Left lobe of liver (tissue), 2 donors: ENCODE results near the gene HSPD1. TPM values are rescaled to one million over a fixed set of nuclear protein-coding genes. Genes with fewer than 3 reads are reported as not detected.

Experiments used
- ATAC-seq: fragments of 200-7000 bp; cut with Tn5 transposase; one replicate; pipeline ENCODE4 v1.9.1; 2020; ENCODE audit warnings: mild to moderate bottlenecking, moderate library complexity
- DNase-seq: peaks from one replicate; pipeline ENCODE4 v3.0.0-alpha.2; 2020; ENCODE audit warnings: low spot score
- total RNA-seq: library from RNA; stranded (reverse); gene quantifications from one replicate; pipeline ENCODE4 v1.2.1, GENCODE V29; 2021
- donor health status: DM: no; HTN: no; CAD: no; lungs with moderate emphysema.
- donor health status: DM: no; HTN: yes; CAD: no.

The HSPD1 gene
- total RNA-seq: 239 TPM

DNA sequence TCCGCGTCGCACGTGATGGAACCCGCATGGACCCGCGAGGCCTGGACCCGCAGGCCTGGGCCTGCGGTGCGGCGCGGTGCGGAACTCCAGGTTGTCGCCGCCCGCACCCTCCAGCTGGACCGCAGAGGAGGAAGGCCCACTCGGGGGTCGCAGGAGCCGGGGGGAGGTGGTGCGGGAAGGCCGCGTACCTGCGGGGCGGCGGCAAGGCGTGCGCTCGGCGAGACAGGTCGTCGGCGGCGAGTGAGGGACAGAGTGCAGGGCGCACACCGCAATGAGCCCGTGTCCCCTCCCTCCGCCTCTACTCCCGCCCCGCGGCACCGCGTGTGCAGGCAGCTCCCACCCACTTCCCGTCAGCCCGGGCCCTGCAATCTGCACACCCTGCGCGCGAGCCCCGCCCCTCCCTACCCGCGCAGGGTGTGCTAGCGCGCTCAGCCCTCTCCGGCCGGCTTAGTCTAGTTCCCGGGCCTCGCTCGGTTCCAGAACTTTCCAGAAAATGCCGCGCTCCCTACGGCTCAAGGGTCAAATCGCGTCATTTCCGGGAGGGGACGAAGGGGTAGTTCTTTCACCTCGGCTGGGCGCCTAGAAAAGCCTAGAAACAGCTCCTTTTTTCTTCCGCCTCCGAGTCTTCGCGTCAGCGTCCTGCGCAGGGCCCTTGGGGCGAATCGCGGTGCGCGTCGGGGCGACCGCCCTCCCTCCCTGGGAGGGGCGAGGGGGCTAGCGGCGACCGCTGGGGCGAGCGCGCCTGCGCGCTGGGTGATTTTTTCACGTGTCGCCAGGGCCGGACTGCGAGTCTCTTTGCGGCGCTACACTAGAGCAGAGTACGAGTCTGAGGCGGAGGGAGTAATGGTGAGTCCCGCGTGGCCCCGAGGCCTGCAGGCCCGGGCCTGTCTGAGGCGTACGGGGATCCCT is at the start of gene HSPD1, which contains the start of gene HSPE1:
Gene HSPD1 (minus strand): TSS at position 247 of the 909 bp plus-strand sequence. CDS start 992 bp downstream, outside the sequence.
Gene HSPE1 (plus strand): TSS at position 786 of the 909 bp plus-strand sequence. CDS start 58 bp downstream, at position 844.
- ATAC-seq (peak; percentile 86), DNase-seq (peak; percentile 100)

DNA sequence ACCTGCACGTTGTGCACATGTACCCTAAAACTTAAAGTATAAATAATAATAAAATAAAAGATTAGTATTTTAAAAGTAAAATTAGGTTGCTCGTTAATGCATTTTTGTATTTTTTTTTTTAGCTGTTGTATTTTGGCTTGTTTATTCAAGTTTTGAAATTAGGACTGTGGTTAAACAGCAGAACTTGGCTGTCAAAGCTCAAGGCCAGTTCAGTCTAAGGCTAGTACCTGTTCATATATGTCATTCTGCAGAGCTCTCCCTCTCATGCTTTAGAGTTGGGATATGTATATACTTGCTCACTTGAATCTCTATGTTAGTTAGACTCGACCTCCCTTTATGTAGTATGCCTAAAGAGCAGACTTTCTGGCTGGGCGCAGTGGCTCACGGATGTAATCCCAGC is 48.9 kb upstream of the HSPD1 start:
- ATAC-seq: peak; percentile 75

DNA sequence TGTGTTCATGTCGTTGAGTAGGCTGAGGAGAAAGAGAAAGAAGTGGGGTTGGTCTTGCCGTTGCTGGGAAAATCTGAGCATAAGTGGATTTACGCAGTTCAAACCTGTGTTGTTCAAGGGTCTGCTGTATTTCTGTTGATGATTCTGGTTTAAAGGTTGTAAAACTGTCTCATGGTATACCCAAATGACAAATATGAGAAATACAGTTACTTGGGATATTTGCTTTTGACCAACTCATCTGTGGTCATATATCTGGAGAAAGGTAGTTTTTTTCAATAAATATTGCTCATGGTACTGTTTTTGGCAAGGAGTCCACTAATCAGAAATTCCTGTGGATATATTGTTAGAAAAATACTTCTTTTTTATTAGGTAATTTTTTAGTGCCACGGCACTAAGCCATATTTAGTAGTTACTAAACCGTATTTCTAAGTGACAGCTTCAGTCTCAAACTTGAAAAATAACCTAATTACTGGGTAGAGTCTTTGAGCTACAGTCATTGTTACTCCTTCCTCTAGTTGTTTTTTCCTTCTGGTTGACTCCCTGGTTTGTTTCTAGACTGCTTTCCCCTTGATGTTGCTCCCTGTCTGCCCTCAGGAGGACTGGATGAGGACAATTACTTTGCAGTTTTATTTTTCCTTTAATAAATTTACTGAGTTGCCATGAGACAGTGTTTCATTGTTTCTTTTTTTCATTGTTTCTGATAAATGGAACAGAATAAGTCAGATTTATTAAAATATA is 47.7 kb upstream of the HSPD1 start:
- DNase-seq: no peak
- no peak for ATAC-seq

More for the DNA sequence above, 48.9 kb upstream of the HSPD1 start:
- no peak for DNase-seq

DNA sequence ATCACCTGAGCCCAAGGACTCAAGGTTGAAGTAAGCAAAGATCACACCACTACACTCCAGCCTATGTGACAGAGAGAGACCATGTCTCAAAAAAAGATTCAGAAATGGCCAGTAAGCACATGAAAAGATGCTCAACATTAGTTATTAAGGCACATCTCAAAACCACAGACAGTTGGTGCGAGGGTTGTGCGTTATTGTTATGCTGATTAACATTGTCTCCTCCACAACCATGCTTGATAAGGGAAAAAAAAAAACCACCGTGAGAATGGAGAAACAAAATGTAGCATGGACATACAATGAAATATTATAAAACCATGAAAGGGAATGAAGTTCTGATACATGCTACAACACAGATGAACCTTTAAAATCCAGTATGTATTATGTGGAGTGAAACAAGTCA is 43.6 kb upstream of the HSPD1 start:
- ATAC-seq (no peak), DNase-seq (no peak)

DNA sequence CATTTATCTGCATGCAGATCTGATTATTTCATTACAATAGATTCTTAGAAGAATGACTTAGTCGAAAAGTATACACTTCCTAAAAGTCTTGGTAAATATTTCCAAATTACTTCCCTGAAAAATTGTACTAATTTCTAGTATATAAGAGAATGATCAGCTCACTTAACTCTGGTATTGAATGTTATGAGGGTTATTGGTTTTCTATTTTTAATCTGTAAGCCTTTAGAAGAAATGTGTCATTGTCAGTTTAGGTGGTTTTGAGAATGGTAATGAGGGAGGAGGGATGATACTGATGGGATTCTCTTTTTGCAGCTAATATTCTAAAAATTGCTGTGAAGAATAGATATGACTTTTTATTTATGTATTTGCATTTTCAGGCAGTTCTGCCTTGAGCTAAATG is 40.1 kb upstream of the HSPD1 start:
- ATAC-seq (no peak), DNase-seq (no peak)

DNA sequence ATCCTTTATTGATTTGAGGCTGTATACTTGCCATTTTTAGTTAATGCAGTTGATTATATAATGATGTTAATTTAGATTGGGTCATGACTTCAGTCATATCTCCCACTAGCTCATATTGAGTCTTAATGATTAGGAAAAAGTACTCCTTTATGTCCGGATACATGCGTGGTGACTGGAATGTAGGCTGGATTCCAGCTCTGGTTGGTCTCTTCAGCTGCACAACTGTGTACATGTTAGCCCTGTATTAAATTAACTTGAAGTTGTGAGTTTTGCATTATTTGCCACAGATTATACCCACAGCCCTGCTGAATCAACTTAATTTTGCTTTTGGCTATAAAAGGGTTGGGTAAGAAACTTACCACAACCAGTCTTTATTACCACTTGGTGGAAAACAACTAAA is 38.8 kb upstream of the HSPD1 start:
- no peak for ATAC-seq
- DNase-seq: no peak

DNA sequence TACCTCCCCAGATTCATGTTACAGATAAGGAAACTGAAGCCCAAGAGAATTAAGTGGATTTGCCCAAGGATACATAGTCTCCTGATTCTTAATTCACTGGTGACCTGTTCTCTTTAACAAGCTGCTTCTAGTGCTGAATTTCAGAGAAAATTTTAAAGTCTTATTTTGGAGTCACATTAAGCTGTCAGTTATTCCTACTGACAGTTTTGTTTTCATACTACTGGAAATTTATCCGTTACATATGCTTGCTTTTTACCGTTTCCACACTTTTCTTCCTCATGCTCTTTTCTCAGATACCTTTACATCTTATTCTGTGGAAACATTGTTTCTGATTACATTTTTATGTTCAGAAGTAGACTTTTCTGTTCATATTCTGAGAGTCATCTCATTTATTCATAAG is 17.5 kb upstream of the HSPD1 start:
- ATAC-seq (no peak), DNase-seq (no peak)

DNA sequence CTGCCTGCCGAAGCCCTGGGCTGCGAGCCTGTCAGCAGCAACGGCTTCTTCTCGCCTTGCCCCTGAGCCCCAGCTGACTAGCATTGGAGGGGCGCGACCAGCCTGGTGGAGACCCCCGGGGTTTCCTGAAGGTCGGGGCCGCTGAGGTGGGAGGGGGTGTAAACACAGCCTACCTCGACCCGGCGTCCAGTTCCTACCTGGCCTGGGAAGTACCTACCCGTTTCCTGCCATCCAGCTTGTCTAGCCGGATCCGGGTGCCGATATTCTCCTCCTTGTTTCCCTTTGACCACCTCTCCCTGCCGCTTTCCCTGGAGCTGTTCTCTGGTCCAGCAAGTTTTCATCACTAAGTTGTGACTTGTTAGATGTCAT is 16.7 kb upstream of the HSPD1 start:
- ATAC-seq (peak; percentile 39), DNase-seq (no peak)

DNA sequence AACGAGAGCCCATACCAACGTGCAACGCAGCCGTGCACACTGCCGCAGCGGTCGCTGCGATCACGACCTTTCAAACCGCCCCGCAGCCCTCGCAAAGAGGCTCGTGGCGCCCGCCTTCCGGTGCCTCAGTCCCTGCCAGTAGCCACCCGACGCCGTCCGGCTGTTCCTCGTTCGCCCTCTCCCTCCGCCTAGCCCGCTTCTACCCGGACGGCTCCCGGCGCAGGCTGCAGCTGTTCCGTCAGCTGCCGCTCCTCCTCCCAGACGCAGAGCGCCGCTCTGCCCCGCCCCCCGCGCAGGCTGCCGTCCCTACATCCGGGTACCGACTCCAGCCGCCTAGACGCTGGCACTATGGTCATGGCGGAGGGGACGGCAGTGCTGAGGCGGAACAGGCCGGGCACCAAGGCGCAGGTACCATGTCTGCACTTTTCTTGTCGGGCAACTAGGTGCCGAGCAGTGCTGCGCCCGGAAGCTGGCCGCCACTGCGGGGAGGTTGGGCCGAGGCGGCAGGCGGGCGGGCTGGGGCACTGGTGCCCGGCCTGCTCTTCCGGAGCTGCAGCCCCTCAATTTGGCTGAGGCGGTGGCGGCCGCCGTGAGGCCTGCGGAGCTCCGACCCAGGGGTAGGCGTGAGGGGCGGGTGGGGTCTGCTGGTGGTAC is 16.2 kb upstream of the HSPD1 start, which contains the start of gene MOB4:
Gene MOB4 (plus strand): TSS at position 328 of the 654 bp plus-strand sequence. CDS start 21 bp downstream, at position 349.
- DNase-seq (peak; percentile 96), ATAC-seq (peak; percentile 98)

DNA sequence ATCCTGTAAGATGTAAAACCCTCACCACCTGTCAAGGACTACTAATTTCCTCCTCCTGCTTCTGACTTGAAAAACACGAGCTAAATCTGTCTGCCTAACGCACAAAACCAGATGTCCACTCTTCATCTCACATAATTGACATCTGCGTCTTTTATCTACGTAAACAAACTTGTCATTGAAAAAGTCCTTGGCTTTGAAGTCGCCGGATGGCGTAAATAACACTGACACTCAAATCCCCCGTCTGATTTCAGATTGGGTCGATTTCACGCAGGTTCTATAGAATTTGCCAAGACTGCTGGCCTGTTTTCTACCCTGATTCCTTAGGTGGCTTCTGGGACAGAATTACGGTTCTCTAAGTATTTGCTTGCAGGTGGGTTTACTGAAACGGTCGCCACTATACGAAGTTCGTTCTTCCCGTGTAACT is 15.7 kb upstream of the HSPD1 start:
- ATAC-seq: no peak
- no peak for DNase-seq

DNA sequence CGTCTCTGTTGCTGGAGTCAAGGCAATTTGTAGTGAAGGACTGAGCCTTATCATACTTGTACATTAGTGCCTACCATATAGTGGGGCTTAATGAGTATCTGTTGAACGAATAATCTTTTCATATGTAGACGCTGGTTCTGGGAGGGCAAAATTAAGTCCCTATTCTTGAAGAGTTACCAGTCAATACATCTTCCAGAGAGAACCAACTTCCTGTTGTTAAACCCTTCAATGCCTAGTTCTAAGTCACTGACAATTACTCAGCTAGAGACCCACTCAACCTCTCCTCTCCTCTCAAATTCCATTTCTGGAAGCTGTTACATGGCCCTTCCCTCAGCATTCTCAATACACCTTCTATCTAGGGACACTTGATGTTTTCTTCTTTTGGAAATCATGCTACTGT is 15.1 kb upstream of the HSPD1 start:
- ATAC-seq: no peak

DNA sequence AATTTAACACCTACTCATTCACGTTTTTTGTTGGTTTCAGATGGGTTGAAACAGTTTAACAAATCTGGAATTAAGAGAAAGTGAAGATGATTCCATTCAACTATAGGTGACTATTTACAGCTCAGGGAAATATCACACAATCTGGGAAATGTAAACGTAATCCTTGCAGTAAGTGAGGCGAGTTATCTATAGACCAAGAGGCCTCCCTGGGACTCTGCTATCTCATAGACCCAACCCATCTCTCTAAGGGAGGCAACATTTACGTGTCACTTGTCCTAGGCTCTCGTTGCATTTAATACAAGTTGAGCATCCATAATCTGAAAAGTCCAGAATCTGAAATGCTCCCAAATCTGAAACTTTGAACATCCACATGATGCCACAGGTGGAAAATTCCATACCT is 14.3 kb upstream of the HSPD1 start:
- no peak for ATAC-seq

More for the DNA sequence above, 15.1 kb upstream of the HSPD1 start:
- no peak for DNase-seq

DNA sequence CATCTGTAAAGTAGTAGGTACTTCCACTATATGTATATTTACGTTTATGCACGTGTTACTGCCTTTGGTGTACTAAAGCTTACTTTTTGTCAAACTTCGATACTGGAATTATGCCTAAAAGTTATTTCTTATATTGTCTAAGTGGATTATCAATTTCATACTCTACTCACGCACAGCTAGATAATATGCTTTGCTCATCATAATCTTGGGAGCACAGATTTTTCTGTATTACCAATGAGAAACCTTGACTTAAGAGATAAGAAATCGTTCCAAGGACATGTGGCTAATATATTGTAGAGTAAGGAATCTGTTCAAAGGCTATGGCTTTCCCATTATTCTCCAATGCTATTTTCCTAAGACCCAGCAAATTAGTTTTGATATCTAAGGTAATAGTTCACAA is 7.0 kb upstream of the HSPD1 start:
- ATAC-seq (no peak), DNase-seq (no peak)

More for the DNA sequence above, 14.3 kb upstream of the HSPD1 start:
- DNase-seq: no peak

DNA sequence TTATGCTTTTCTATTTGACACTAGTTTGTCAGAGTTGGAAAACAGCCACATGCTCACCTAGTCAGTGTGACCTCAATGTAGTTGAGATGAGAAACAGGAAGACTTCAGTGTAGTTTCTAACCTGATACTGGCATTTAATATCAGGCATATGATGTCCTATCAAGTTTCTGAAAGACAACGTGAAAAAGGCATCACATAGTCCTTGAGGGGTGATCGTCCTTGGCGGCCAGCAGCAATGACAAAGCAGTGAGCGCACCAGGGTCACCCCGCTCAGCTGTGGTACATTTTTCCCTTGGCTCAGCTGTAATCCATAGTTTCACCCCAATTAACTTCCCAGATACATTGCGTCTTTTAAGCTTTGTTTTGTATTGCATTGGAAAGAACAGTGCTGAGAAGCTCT is 4.9 kb upstream of the HSPD1 start:
- DNase-seq: no peak
- no peak for ATAC-seq

DNA sequence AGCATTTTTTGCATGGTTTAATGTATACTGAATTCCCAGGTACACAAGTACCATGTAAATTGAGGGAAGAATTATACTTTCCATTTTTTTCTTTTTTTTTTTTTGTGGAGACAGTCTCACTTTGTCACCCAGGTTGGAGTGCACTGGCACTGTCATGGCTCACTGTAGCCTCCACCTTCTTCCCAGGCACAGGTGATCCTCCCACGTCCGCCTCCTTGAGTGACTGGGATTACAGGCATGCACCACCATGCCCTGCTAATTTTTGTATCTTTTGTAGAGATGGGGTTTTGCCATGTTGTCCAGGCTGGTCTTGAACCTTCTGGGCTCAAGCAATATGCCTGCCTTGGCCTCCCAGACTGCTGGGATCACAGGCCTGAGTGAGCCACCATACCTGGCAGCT is 4.4 kb upstream of the HSPD1 start:
- ATAC-seq: no peak
- no peak for DNase-seq

DNA sequence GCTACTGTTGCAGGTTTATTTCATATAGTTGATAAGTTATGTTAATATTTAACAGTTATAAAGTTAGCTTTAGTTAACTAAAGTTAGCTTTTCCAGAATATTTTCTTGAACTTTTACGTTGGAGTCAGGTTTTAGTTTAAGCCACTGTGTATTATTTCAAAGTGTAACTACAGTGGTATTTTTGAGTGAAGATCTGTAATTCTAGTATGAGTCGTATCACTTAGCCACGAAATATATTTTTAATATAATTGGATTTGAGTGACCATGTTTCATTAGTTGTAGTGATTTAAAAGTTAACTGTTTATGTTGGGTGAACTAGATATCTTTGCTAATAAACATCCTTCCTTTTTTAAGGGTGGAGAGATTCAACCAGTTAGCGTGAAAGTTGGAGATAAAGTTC is 3.0 kb upstream of the HSPD1 start:
- no peak for ATAC-seq
- no peak for DNase-seq

DNA sequence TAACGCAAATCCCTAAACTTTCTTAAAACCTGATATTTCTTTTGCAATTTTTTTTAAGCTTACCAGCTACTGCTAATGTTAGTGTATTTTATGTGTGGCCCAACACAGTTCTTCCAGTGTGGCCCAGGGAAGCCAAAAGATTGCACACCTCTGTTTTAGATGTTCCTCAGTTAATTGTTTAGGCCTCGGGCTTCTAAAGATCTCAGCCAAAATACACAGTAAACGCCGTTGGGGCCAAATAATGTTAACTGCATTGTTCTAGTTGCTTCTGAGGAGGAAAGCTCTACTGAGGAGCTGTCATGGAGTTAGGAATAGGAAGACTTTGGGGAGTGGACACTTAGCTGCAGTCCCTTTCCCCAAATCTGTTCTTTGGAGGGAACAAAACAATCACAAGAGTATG is 2.6 kb upstream of the HSPD1 start:
- DNase-seq (no peak), ATAC-seq (no peak)

DNA sequence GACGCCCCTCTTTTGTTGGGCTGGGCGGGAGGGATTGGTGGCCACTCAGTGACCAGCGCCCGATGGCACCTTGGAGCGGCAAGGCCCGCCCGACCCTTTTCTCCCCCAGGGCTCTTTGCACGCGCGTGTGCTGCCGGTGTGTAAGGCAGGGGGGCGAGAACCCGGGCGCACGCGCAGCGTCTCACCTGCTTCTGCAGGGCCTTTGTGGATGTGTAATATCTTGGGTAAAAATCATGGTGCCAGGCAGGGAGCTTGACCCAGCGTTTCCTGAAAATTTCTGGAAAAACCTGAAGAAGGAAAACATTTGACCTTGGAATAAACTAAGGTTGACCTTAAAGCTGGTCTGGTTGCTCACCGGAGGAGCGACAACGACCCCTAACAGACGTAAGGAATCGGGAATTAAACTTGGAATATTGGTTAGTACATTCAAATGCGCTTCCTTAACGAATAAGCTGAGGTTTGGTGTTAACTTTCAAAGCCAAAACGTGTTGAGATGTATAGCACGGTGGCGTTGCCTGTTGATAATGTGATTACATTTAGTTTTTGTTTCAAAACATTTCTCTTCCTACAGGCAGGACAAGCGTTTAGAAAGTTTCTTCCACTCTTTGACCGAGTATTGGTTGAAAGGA is 977 bp upstream of the HSPD1 start:
- DNase-seq: no peak
- no peak for ATAC-seq

DNA sequence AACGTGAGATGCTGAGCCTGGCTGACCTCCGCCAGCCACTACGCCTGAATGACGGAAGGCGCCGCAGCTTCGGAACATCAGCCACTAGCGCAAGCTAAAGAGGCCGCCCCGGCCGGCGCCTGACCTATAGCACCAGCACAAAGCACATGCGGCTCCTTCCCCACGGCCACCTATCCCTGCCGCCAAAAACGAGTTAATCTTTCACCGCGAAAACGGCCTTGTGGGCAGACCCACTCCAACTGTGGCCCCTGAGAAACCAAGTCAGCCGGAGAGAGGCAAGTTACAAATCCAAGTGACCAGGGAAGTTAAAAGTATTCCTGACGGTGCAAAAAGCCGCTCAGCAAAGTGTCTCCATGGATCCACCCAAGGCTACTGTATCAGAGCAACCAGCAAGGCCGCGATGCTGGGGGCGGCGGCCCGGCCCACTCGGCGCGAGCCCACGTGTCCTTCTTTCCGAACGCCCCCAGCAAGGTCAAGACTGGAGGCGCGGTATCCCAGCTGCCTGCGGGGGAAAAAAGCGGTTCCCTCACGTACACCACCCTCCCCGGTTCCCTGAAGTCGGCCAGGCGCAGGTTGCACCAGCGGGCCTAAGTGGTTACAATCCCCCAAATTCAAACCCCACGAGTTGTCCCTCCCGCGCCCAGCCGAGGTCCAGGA is 575 bp downstream of the HSPD1 start:
- peak; percentile 82 for DNase-seq
- peak; percentile 37 for ATAC-seq

DNA sequence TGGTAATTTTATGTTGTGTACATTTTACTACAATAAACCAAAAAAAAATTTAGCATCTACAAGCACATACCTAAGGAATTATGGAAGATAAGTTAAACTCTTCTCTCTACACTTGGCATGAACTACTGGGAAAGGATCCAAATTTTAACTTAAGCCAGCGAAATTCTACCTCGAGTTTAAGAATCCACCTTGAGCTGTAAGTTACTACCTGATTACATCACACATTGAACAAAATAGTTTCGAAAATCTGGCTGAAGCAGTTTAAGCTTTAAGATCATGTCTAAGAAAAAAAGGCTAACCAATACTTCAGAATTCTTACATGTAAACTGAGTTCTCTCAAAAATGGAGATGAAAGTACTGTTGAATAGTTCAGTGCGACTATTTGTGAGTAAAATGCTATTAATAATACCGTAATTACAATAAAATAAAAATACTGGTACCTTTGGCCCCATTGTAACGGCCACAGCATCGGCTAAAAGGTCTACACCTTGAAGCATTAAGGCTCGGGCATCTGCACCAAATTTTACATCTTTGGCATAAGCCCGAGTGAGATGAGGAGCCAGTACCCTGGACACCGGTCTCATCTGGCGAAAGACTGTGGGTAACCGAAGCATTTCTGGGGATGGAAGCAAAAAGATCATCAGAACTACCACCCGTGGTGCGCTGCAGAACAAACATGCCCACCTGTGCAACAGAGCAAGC is 1.3 kb downstream of the HSPD1 start:
- ATAC-seq (no peak), DNase-seq (no peak)
